Activated CD8-positive, alpha-beta memory T cell treated with anti-CD3 and anti-CD28 coated beads, Interleukin-2, amount 50 U/mL, for 48 hours (primary cell): Measurements from ENCODE around the gene PKNOX1.
"Not testable (repeated sequence)": the region's sequence is repeated elsewhere in the genome, so short reads cannot be mapped to it uniquely, and the experiment has no call there.

Experiments
- DNase-seq: peaks from one replicate; pipeline ENCODE4 v3.0.0-alpha.2; 2020

Gene PKNOX1

DNA sequence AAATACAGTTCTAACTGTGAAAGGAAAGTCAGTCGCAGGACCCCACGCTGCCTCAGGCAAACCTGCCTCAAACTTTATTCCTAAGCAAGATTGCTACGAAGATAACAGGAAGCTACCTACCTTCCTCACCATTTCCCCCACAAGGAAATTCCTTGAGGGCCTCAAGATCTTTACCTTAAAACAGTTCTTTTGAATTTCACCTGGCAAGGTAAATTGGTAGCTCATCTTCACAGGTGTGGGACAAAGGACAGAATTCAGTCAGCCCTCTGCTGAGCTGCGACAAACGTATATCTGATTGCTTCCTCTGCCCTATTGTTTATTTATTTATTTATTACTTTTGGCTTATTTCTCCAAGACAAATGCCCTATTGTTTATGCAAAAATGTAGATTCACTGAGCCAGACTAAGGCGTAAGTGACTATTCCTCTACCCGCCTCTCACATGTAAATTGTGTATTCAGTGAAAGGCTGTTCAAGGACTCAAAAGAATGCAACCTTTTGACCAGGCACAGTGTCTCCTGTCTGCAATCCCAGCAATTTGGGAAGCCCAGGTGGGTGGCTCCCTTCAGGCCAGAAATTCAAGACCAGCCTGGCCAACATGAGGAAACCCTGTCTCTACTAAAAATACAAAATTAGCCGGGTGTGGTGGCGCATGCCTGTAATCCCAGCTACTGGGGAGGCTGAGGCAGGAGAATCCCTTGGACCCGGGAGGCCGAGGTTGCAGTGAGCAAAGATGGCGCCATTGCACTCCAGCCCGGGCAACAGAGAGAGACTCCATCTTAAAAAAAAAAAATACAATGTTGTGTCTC is 17.3 kb upstream of the PKNOX1 start:
- no peak for DNase-seq

DNA sequence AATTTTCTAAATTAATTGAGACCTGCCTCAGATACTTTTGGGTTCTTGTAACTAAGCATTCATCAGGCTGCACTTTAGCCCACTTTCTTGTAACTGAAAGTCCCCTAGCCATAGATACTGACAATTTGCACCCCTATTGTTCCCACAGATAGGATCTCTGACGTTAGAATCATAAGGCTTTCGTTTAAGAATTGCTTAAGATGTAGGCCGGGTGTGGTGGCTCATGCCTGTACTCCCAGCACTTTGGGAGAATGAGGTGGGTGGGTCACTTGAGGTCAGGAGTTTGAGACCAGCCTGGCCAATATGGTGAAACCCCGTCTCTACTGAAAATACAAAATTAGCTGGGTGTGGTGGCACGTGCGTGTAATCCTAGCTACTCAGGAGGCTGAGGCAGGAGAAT is 16.2 kb upstream of the PKNOX1 start:
- DNase-seq = not testable (repeated sequence)

- no peak for DNase-seq
Measured at GRCh38 chr21:42959728-42960127, 14.6 kb upstream of the PKNOX1 start.

DNA sequence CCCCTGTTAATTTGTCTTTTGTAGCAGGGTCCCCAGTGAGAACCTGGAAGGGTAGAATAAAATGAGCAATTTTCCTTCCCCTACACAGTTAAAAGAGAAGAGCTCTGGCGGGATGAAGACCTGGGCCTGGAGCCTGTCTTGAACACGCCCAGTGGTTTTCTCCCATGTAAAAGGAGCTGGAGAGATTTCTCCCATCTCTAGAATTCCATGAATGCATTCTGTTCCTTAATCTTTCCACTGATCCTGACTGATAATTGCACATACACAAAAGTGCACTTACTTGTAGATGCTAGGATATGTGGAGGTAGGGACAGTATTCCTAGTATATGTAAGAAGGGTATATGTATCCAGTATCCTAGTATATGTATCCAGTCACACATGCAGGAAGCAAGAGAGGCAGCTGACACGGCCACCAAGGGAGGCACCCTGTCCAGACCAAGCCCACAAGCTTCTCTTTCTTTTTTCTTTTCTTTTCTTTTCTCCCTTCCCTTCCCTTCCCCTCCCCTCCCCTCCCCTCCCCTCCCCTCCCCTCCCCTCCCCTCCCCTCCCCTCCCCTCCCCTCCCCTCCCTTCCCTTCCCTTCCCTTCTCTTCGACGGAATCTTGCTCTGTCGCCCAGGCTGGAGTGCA is 11.9 kb upstream of the PKNOX1 start:
- no peak for DNase-seq

- no peak for DNase-seq
Measured at GRCh38 chr21:42964086-42964485, 10.3 kb upstream of the PKNOX1 start.

GRCh38 chr21:42964546-42965210 is 9.7 kb upstream of the PKNOX1 start:
- DNase-seq = no peak

- no peak for DNase-seq
Measured at GRCh38 chr21:42965211-42965560, 9.2 kb upstream of the PKNOX1 start.

DNA sequence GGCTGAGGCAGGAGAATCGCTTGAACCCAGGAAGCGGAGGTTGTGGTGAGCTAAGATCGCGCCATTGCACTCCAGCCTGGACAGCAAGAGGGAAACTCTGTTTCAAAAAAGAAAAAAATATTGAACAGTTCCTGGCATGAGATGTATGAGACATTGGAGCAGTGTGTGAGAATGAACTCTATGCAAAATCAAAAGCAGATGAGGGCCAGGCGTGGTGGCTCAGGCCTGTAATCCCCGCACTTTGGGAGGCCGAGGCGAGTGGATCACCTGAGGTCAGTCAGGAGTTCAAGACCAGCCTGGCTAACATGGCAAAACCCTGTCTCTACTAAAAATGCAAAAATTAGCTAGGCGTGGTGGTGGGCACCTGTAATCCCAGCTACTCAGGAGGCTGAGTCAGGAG is 6.7 kb upstream of the PKNOX1 start:
- not testable (repeated sequence) for DNase-seq

DNA sequence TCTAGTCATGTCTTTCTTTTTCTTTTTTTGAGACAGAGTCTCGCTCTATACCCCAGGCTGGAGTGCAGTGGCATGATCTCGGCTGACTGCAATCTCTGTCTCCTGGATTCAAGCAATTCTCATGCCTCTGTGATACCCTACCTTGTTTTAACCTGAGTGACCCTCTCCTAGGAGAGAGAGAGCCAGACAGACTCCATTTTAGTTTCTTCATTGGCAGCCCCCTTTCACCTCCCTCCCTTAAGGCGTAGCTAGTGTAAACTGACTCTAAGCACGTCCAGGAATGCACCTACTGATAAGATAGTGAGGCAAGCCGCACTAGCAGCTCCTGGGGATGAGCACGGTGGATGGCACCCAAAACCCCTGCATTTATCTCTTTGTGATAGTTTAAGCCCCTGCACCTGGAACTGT is 5.2 kb upstream of the PKNOX1 start:
- no peak for DNase-seq

GRCh38 chr21:42970946-42971653 is 3.3 kb upstream of the PKNOX1 start:
- no peak for DNase-seq

DNA sequence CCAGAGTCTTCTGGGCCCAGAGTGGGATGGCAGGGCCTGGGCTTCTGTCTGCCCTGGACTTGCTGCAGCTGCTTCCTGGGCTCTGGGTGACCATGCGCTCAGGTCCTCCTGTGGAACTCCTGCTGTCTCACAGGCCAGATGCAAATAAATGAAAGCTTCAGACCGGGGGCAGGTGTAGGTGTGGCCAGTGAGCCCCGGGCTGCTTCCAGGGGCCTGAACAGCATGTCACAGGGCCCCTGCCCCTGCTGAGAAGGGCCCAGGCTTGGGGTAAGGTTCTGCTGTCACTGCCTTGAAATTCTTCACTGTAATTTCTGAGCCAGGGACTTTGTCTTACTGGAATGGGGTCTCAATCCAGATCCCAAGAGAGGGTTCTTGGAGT is 2.5 kb upstream of the PKNOX1 start:
- no peak for DNase-seq

DNA sequence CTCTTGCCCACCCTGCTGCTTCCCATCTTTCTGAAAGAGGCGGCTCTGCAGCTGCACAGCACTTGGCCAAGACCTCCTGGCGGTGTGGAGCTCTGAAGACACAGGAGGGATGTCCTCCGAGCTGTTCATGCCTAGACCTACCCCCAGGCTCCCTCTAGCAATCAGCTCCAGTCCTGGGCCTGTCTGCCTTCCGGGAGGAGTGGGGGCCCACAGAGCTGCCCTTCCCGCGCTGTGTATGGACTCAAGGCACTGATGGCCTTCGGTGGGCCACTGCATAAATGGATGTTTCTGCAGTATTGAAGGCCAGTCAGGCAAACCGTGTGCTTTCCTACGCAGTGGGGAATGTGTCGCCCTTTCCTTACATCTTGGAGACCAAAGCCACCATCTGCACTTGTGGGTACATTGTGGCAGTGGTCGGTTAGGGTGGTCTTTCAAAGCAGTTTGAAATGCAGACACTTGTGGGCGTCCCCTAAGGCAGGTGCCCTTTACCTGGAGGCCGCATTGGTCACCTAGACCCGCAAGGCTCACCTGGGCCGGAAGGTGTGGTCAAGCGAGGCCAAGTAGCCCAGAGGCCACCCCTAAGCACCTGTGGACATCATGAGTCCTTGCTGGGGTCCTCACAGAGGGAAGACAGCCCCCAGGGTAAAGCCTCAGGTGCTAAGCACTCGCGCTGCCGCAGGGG is 912 bp upstream of the PKNOX1 start:
- no peak for DNase-seq

DNA sequence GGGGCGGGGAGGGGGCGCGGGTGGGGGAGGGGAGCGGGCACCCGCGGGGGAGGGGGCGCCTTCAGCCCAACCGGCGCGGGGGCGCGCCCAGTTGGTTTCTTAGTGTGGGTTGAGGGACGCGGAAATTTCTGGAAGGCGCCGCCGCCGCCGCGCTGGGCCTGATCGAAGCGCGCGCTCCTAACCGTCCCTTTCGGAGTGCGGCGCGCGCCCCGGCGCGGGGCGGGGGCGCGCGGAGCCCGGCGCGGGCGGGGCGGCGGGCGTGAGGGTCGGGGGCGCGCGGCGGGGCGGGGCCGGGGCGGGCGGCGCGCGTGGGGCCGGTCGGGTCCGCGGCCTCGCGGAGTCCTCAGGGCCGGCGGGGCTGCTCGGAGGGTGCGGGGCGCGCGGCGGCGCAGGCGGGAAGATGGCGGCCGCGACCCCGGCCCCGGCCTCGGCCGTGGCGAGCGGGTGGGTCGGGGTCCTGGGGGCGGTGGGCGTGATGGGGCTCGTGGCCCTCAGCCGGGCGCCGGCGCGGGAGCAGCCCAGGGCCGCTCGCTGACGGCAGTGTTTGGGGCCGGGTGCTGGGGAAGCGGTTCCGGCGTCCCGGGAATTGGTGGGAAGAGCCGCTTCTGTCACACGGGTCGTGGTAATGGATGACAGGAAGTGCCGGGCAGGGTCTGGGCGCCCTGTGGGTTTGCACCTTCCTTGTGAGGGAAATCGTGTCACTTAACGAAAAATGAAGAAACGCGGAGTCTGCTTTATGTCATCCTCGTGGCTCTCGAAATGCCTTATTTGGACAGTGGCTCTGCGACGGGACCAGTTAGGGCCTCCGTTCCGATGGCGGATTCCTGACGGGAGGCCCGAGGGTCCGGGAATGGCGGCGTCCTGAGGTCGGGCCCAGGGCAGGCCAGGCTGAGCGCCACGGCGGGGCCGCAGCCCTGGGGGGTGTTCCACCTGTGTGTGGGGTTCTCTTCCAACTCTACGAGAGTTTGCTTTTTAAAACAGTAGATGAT is 764 bp downstream of the PKNOX1 start:
- peak; percentile 82 for DNase-seq

- no peak for DNase-seq
Measured at GRCh38 chr21:42975886-42976608, 1.7 kb downstream of the PKNOX1 start.

GRCh38 chr21:42980312-42981213 is 6.2 kb downstream of the PKNOX1 start:
- no peak for DNase-seq

- DNase-seq = no peak
Measured at GRCh38 chr21:42981214-42981523, 6.8 kb downstream of the PKNOX1 start.

GRCh38 chr21:42981862-42982261 is 7.5 kb downstream of the PKNOX1 start:
- DNase-seq = no peak

- no peak for DNase-seq
Measured at GRCh38 chr21:42983103-42983502, 8.7 kb downstream of the PKNOX1 start.

GRCh38 chr21:42983869-42984268 is 9.5 kb downstream of the PKNOX1 start:
- no peak for DNase-seq
